SH-SY5Y (cell line): ENCODE measurements around the gene NIN.

Experiments used
- GATA2 ChIP-seq: IDR thresholded peaks from 2 replicates; pipeline ENCODE4 v1.6.1; 2011; ENCODE audit warnings: mild to moderate bottlenecking, low read depth, low read length
- GATA3 ChIP-seq: IDR thresholded peaks from 2 replicates; pipeline ENCODE4 v1.6.1; 2011; ENCODE audit warnings: low read depth, mild to moderate bottlenecking, low read length, moderate library complexity

DNA sequence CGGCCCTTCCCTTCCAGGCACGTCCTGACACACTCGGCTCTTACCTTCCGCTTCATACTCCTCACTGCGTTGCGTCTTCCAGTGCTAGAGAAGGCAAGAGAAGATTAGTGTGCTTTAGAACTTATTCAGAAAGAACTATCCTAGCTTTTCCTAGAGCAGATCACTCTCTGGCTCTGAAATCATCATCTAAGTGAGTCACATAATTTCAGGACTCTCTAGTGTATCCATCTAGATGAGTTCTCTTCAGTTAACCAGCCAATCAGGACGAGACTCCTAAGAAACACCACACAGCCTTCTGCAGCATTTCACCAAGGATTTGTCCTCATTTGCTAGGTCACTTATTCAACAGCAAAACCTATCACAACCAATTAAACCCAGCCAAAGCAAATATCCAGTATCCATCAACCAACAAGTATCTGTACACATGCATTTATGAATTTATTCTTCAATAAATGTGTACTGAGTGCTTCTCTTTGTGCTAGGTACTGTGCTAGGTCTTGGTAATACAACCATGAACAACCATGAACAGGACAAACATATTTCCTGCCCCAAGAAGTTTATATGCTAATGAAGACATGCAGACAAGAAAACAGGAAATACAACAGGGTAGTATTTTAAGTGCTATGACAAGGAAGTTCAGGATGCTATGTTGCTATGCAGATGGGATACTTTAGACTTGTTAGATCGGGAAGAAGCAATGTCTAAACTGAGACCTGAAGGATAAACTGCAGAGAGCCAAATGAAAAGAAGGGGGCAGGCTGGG lies 52.1 kb downstream of the NIN start:
- no peak for TF ChIP-seq GATA2
- TF ChIP-seq GATA3, result no peak
